ENCODE measurements around the gene RALGDS. TPM values are rescaled to one million over a fixed set of nuclear protein-coding genes. Genes with fewer than 3 reads are reported as not detected.
"Not testable (repeated sequence)": the region's sequence is repeated elsewhere in the genome, so short reads cannot be mapped to it uniquely, and the experiment has no call there.

RALGDS gene
- total and polyA plus RNA-seq, 2 of the 4 experiments (the other 2 are of a cell fraction) = 13.1 to 36.9 TPM

DNA sequence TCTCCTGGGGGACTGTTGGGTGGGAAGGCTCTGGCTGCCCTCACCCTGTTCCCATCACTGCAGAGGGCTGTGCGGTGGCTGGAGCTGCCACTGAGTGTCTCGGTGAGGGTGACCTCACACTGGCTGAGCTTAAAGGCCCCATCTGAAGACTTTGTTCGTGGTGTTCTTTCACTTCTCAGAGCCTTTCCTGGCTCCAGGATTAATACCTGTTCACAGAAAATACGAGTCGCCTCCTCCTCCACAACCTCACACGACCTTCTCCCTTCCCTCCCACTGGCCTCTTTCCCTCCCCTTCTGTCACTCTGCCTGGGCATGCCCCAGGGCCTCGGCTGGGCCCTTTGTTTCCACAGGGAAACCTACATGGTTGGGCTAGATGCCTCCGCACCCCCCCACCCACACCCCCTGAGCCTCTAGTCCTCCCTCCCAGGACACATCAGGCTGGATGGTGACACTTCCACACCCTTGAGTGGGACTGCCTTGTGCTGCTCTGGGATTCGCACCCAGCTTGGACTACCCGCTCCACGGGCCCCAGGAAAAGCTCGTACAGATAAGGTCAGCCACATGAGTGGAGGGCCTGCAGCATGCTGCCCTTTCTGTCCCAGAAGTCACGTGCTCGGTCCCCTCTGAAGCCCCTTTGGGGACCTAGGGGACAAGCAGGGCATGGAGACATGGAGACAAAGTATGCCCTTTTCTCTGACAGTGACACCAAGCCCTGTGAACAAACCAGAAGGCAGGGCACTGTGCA lies 59.8 kb downstream of the RALGDS start:
- H3K18ac ChIP-seq (ENCODE audit: low read depth, low read length); POLR2A ChIA-PET (ENCODE audit: unreplicated experiment); H3K9ac ChIP-seq (ENCODE audit: low read depth, low read length); H2BK5ac ChIP-seq (ENCODE audit: low read depth, low read length, poor library complexity, severe bottlenecking); H3K14ac ChIP-seq (replicated peaks; ENCODE audit: low read depth, low read length); H3K23ac ChIP-seq (ENCODE audit: low read depth, low read length); H3K79me1 ChIP-seq (ENCODE audit: low read depth in 1 of 2, low read length in 2 of 2); H3K27me3 ChIP-seq (ENCODE audit: control insufficient read depth, insufficient read depth, low read length); H2AK5ac ChIP-seq (ENCODE audit: low read depth, low read length); H4K20me1 ChIP-seq (ENCODE audit: insufficient read depth, low read length); H2BK120ac ChIP-seq (ENCODE audit: low read depth, low read length); H2AFZ ChIP-seq (replicated peaks; ENCODE audit: low read length, poor library complexity); H4K91ac ChIP-seq (ENCODE audit: insufficient read depth, low read depth, low read length); H3K4ac ChIP-seq (ENCODE audit: low read depth, low read length); dilution Hi-C loops (cut with HindIII; ENCODE audit: low sequenced_read_pairs, unreplicated experiment); H3K9me3 ChIP-seq (ENCODE audit: control insufficient read depth, insufficient read depth, low read length); DNase-seq; in situ Hi-C loops (cut with MboI; ENCODE audit: low sequenced_read_pairs); BruUV-seq (replicated peaks); H2BK20ac ChIP-seq (ENCODE audit: low read depth, low read length); CTCF ChIA-PET; H3K4me1 ChIP-seq (ENCODE audit: control insufficient read depth, insufficient read depth, low read length); H2BK15ac ChIP-seq (ENCODE audit: low read depth, low read length); H3K9me1 ChIP-seq (ENCODE audit: insufficient read depth, low read length); H3K4me2 ChIP-seq (ENCODE audit: low read depth, low read length); H3K4me3 ChIP-seq (ENCODE audit: insufficient read depth, low read depth, low read length); intact Hi-C loops (cut with micrococcal nuclease); H3K56ac ChIP-seq (ENCODE audit: extremely low read depth, insufficient read depth, low read length): not testable (repeated sequence)
- H4K5ac ChIP-seq (ENCODE audit: low read depth, low read length) = 0 out of 2 replicates have a peak overlapping the region, but pooled peaks have one; percentile 65
- peaks cover 19% of the 10 kb centered on the region for H3K36me3 ChIP-seq (ENCODE audit: control insufficient read depth, insufficient read depth, low read length)
- peak; percentile 57 for ATAC-seq (ENCODE audit: low read depth)
- WGBS, 2 experiments (ENCODE audit: extremely low coverage in 2 of 2, insufficient read length in 1 of 2) = 49% methylated on average over 5 of the region's 14 CpGs; no CpG with 5 or more reads in 1 of the 2 experiments
- peak overlapping the region; percentile 21; the same call in 1 of the 2 replicates for H3K27ac ChIP-seq (ENCODE audit: insufficient read depth, low read length)
- peak overlapping the region in 1 of 2 experiments; percentile 65; a peak in 2 of 4 replicates for H4K8ac ChIP-seq (ENCODE audit: low read depth in 2 of 2, low read length in 2 of 2)
- H2AK9ac ChIP-seq (replicated peaks; ENCODE audit: low read depth, low read length, poor library complexity) = peak overlapping the region; percentile 37

Data from IMR-90 (cell line).